Lower leg skin (tissue), 4 donors: ENCODE measurements around the gene ISYNA1. TPM values are rescaled to one million over a fixed set of nuclear protein-coding genes. Genes with fewer than 3 reads are reported as not detected.

Source experiments
- DNase-seq, 2 donors: peaks; one replicate each; pipeline ENCODE4 v3.0.0-alpha.2; 2019; ENCODE audit warnings: low spot score in 2 of 2
- H3K4me3 ChIP-seq: fragments of 200-600 bp; sonication (generic); 2 replicates; pipeline ENCODE4 v1.5.1; 2017; ENCODE audit warnings: mild to moderate bottlenecking, low read depth; ENCODE audit not compliant: poor library complexity, severe bottlenecking
- CTCF ChIP-seq, 3 donors: fragments of 450-650 bp; IDR thresholded peaks; one replicate each; pipeline ENCODE4 v1.5.1; 2016; ENCODE audit warnings: antibody characterized with exemption in 3 of 3, mild to moderate bottlenecking in 3 of 3, moderate library complexity in 2 of 3
- POLR2A ChIP-seq, 2 donors: fragments of 450-650 bp; IDR thresholded peaks; one replicate each; pipeline ENCODE4 v1.6.1; 2016 to 2017; ENCODE audit warnings: antibody characterized with exemption in 2 of 2, mild to moderate bottlenecking in 1 of 2, moderate library complexity in 1 of 2
- WGBS, 2 donors: methylation state at CpG; one replicate each; pipeline ENCODE4 v1.1.5; 2018; 5-methylcytosine and 5-hydroxymethylcytosine counted together
- intact Hi-C: fragments of 100-400 bp; cut with DNase I; formaldehyde crosslinking; loops from one replicate; pipeline ENCODE4 v1.15.0; 2023; ENCODE audit warnings: low total_unique reads
- total RNA-seq, 4 donors: library from RNA; depleted of rRNA; stranded (reverse); fragments of >200 nt; gene quantifications; one replicate each; pipeline ENCODE4 v1.1.0, GENCODE V29; 2016

Gene ISYNA1
- total RNA-seq, 4 donors from 2014 or later = 16.9 to 29.9 (median 22.3) TPM

- H3K4me3 ChIP-seq = no peak overlapping the region
- WGBS, 2 donors = 83 to 87% methylated on average over 21 of the region's 21 CpGs
- TF ChIP-seq CTCF (IDR thresholded peaks at IDR 0.05) (no peak), POLR2A (IDR thresholded peaks at IDR 0.05) (no peak)
- intact Hi-C loops = no loop called here
- no peak for DNase-seq
Observed at GRCh38 chr19:18423258-18424020, 14.5 kb downstream of the ISYNA1 start.

GRCh38 chr19:18422530-18423191 is 15.3 kb downstream of the ISYNA1 start:
- 79 to 81% methylated on average over 14 of the region's 14 CpGs for WGBS, 2 donors
- no peak for DNase-seq
- intact Hi-C loops = no loop called here
- H3K4me3 ChIP-seq = no peak overlapping the region
- no peak for TF ChIP-seq POLR2A (IDR thresholded peaks at IDR 0.05)
- no peak for TF ChIP-seq CTCF (IDR thresholded peaks at IDR 0.05)

GRCh38 chr19:18421371-18421959 is 16.5 kb downstream of the ISYNA1 start:
- H3K4me3 ChIP-seq = no peak overlapping the region
- no peak for DNase-seq
- intact Hi-C loops = no loop called here
- 56 to 60% methylated on average over 12 of the region's 12 CpGs for WGBS, 2 donors
- TF ChIP-seq POLR2A (IDR thresholded peaks at IDR 0.05) (no peak), CTCF (IDR thresholded peaks at IDR 0.05) (no peak)

GRCh38 chr19:18420930-18421329 is 17.0 kb downstream of the ISYNA1 start:
- H3K4me3 ChIP-seq = no peak overlapping the region
- TF ChIP-seq CTCF (IDR thresholded peaks at IDR 0.05) (no peak), POLR2A (IDR thresholded peaks at IDR 0.05) (no peak)
- 29 to 43% methylated on average over 2 of the region's 2 CpGs for WGBS, 2 donors
- intact Hi-C loops = no loop called here
- no peak for DNase-seq

- DNase-seq = no peak
- 2% methylated on average over 45 to 74 of the region's 97 CpGs for WGBS, 2 donors
- peak overlapping the region; percentile 64 for H3K4me3 ChIP-seq
- intact Hi-C loops = no loop called here
- TF ChIP-seq POLR2A (IDR thresholded peaks at IDR 0.05) (no peak), CTCF (IDR thresholded peaks at IDR 0.05) (no peak)
Observed at GRCh38 chr19:18419699-18420460, 18.1 kb downstream of the ISYNA1 start.
